22Rv1 (cell line): ENCODE data around the gene C6orf89.

ENCODE experiments used
- CTCF ChIP-seq: fragments of 450-650 bp; IDR thresholded peaks from 2 replicates; pipeline ENCODE4 v1.5.1; 2017; ENCODE audit warnings: mild to moderate bottlenecking
- ZFX ChIP-seq: fragments of 450-650 bp; IDR thresholded peaks from 2 replicates; pipeline ENCODE4 v1.6.1; 2017; ENCODE audit warnings: antibody characterized with exemption, borderline replicate concordance

DNA sequence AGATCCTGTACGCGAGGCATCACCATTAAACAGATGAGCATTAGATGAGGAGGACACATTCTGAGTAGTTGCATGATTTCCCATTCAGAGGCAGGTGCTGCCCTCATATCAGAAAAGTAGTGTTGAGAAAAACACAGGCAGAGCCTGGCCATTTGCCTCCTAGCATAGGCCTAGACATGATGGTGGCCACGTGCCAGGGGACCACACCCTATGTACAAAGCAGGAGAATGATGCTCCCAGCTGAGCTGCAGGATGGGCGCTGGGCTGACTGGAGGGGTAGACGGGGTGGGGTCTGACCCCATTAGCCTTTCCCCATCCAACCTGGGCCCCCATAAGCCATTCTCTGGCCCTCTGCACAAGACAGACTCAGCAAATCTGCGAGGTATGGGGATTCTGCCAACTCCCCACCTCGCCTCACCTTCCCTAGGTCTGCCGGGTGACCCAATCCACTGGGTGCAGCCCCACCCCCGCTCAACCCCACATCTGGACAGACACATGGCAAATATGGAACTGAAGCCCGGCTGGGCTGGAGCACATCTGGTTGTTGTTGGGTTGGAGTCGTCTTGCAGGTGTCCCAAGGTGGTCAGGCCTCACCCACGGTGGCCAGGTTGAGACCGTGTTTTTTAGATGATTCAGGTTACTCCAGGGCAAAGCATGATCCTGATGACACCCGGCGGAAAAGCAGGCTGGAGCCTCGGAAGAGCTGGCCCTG lies 82.7 kb downstream of the C6orf89 start:
- no peak for TF ChIP-seq CTCF
- no peak for TF ChIP-seq ZFX
